Panc1 (cell line): ENCODE measurements around the gene ETF1. TPM values are rescaled to one million over a fixed set of nuclear protein-coding genes. Genes with fewer than 3 reads are reported as not detected.

Experiments used
- ATAC-seq: fragments of 200-7000 bp; cut with Tn5 transposase; 2 replicates; pipeline ENCODE4 v1.9.1; 2020; ENCODE audit warnings: mild to moderate bottlenecking, moderate library complexity
- BruUV-seq: library from RNA; stranded (reverse); fragments of 400-500 nt; replicated peaks from 2 replicates; lab custom pipeline; 2021; lab: Mats Ljungman, UMichigan
- CTCF ChIA-PET: fragments of 300-600 bp; sonication (Branson Sonifier 250); formaldehyde crosslinking; loops from one replicate; lab custom pipeline; 2022; ENCODE audit warnings: antibody characterized with exemption; lab: Charles Lee
- POLR2A ChIA-PET: fragments of 300-600 bp; sonication (Branson Sonifier 250); formaldehyde crosslinking; loops from one replicate; lab custom pipeline; 2022; ENCODE audit warnings: antibody characterized with exemption; lab: Charles Lee
- DNase-seq: peaks from one replicate; pipeline ENCODE4 v3.0.0-alpha.2; 2010; ENCODE audit warnings: low read depth, low spot score
- H3K27ac ChIP-seq: 2 replicates; pipeline ENCODE4 v1.5.1; 2011; ENCODE audit warnings: mild to moderate bottlenecking, low read length, inconsistent platforms
- H3K27me3 ChIP-seq: fragments of 200-500 bp; sonication (Bioruptor generic); 2 replicates; pipeline ENCODE4 v1.6.0; 2014; ENCODE audit warnings: low read length, inconsistent platforms; ENCODE audit not compliant: control insufficient read depth, insufficient read depth
- H3K36me3 ChIP-seq: fragments of 200-500 bp; sonication (Bioruptor generic); 2 replicates; pipeline ENCODE4 v1.5.1; 2014; ENCODE audit warnings: inconsistent platforms, mild to moderate bottlenecking, low read length, moderate library complexity; ENCODE audit not compliant: control insufficient read depth, insufficient read depth
- H3K4me1 ChIP-seq: 2 replicates; pipeline ENCODE4 v1.5.1; 2011; ENCODE audit warnings: inconsistent platforms, mild to moderate bottlenecking, low read length, moderate library complexity; ENCODE audit not compliant: control insufficient read depth, insufficient read depth
- H3K4me3 ChIP-seq, 2 experiments: 2 replicates each; pipeline ENCODE4 v1.5.1; 2011 to 2012; ENCODE audit warnings: low read depth in 2 of 2, low read length in 2 of 2, mild to moderate bottlenecking in 2 of 2, inconsistent platforms in 1 of 2, moderate library complexity in 1 of 2
- H3K9me3 ChIP-seq: fragments of 200-500 bp; sonication (Bioruptor generic); 2 replicates; pipeline ENCODE4 v1.5.1; 2014; ENCODE audit warnings: low read depth, mild to moderate bottlenecking, inconsistent platforms, low read length, moderate library complexity; ENCODE audit not compliant: control insufficient read depth, insufficient read depth
- POLR2AphosphoS5 ChIP-seq: IDR thresholded peaks from 2 replicates; pipeline ENCODE4 v1.6.1; 2012; ENCODE audit warnings: mild to moderate bottlenecking, low read depth, low read length, moderate library complexity
- SIN3A ChIP-seq: IDR thresholded peaks from 2 replicates; pipeline ENCODE4 v1.6.1; 2012; ENCODE audit warnings: low read depth, mild to moderate bottlenecking, low read length, moderate library complexity, borderline replicate concordance; ENCODE audit not compliant: insufficient read depth
- TCF7L2 ChIP-seq: IDR thresholded peaks from 2 replicates; pipeline ENCODE4 v1.6.1; 2011; ENCODE audit warnings: mild to moderate bottlenecking, low read depth, low read length, inconsistent platforms
- in situ Hi-C: cut with HindIII; loops from 2 replicates; pipeline ENCODE4 v1.10.0; 2016; ENCODE audit warnings: low sequenced_read_pairs, low pct_unique_long_range_greater_than_20kb
- intact Hi-C: fragments of 100-400 bp; cut with micrococcal nuclease; formaldehyde crosslinking; loops from one replicate; pipeline ENCODE4 v1.10.0; 2022; ENCODE audit not compliant: unreplicated experiment
- total RNA-seq: library from RNA; stranded (reverse); gene quantifications from one replicate; pipeline ENCODE4 v1.2.1, GENCODE V29; 2021; ENCODE audit not compliant: unreplicated experiment
- TF ChIP-seq, protein P1 (sequence below): fragments of 450-650 bp; IDR thresholded peaks from 2 replicates; pipeline ENCODE4 v1.5.1; 2017; ENCODE audit warnings: mild to moderate bottlenecking
- TF ChIP-seq, protein P2 (sequence below), 2 experiments: IDR thresholded peaks; 2 replicates each; pipeline ENCODE4 v1.6.1; 2011 to 2012; ENCODE audit warnings: low read depth in 2 of 2, control low read depth in 1 of 2, low read length in 1 of 2, mild to moderate bottlenecking in 1 of 2, moderate library complexity in 1 of 2; ENCODE audit not compliant: insufficient read depth in 1 of 2

ETF1 gene
- total RNA-seq, 1 experiment from 2014 or later = 168 TPM

DNA sequence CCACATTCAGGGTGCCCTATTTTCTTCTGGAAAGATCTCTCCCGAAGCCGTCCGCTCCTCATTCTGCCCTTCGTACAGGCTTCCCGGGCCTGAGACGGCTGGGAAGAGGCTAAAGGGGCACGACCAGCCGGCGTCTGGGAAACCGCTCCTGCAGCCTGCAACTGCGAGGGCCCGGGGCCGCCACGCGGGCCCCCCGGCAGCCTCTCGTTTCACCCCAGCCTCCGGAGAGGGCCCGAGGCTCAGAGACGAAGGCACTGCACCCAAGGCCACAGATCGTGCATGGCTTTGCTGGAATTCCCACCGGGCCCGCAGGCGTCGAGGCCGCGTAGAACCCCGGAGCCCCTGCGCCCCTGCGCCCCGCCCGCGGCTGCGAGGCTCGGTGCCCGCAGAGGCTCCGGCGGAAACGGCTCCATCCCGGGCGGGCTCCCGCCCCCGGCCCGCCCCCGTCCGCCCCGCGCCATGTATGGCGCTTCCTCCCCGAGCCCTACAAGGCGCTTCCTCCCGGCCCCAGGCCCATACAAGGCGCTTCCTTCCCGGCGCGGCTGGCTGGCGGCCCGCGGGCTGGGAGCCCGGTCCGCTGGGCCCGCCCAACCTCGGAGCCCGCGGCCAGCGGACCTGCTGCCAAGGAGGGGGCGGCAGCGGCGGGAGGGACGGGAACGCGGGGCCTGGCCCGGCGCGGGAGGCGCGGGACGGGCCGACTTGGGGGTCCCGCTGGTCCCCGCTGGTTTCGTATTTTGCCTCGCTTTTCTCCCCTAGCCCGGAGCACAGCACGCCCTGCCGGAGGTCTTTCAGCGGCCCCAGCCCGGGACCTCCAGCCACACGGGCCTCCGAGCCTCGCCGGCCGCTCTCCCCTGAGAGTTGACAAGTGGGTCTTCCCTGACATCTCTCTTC, 51.1 kb downstream of the ETF1 start:
- BruUV-seq = no TSS peak
- Histone ChIP-seq H3K9me3 (no peaks in the 10 kb centered on the region), H3K36me3 (no peaks in the 10 kb centered on the region), H3K27ac (0 out of 2 replicates have a peak overlapping the region, but pooled peaks have one; percentile 36), H3K4me3 (peak overlapping the region; percentile 45 to 65), H3K27me3 (no peaks in the 10 kb centered on the region), H3K4me1 (peaks cover 4% of the 10 kb centered on the region; the same call in 1 of the 2 replicates)
- CTCF ChIA-PET = interaction anchor here (1.5 kb wide), 1 partner anchor 12 kb away, joined by 7 read pairs; no protein-coding TSS in a partner anchor
- DNase-seq (peak; percentile 18), ATAC-seq (peak; percentile 96)
- intact Hi-C loops (no loop called here), in situ Hi-C loops (no loop called here)
- TF ChIP-seq SIN3A = no peak
- no peak for TF ChIP-seq TCF7L2
- TF ChIP-seq POLR2AphosphoS5 = no peak
- TF ChIP-seq, protein P1, sequence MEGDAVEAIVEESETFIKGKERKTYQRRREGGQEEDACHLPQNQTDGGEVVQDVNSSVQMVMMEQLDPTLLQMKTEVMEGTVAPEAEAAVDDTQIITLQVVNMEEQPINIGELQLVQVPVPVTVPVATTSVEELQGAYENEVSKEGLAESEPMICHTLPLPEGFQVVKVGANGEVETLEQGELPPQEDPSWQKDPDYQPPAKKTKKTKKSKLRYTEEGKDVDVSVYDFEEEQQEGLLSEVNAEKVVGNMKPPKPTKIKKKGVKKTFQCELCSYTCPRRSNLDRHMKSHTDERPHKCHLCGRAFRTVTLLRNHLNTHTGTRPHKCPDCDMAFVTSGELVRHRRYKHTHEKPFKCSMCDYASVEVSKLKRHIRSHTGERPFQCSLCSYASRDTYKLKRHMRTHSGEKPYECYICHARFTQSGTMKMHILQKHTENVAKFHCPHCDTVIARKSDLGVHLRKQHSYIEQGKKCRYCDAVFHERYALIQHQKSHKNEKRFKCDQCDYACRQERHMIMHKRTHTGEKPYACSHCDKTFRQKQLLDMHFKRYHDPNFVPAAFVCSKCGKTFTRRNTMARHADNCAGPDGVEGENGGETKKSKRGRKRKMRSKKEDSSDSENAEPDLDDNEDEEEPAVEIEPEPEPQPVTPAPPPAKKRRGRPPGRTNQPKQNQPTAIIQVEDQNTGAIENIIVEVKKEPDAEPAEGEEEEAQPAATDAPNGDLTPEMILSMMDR = no peak
- TF ChIP-seq, protein P2, sequence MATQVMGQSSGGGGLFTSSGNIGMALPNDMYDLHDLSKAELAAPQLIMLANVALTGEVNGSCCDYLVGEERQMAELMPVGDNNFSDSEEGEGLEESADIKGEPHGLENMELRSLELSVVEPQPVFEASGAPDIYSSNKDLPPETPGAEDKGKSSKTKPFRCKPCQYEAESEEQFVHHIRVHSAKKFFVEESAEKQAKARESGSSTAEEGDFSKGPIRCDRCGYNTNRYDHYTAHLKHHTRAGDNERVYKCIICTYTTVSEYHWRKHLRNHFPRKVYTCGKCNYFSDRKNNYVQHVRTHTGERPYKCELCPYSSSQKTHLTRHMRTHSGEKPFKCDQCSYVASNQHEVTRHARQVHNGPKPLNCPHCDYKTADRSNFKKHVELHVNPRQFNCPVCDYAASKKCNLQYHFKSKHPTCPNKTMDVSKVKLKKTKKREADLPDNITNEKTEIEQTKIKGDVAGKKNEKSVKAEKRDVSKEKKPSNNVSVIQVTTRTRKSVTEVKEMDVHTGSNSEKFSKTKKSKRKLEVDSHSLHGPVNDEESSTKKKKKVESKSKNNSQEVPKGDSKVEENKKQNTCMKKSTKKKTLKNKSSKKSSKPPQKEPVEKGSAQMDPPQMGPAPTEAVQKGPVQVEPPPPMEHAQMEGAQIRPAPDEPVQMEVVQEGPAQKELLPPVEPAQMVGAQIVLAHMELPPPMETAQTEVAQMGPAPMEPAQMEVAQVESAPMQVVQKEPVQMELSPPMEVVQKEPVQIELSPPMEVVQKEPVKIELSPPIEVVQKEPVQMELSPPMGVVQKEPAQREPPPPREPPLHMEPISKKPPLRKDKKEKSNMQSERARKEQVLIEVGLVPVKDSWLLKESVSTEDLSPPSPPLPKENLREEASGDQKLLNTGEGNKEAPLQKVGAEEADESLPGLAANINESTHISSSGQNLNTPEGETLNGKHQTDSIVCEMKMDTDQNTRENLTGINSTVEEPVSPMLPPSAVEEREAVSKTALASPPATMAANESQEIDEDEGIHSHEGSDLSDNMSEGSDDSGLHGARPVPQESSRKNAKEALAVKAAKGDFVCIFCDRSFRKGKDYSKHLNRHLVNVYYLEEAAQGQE (IDR thresholded peaks at IDR 0.05; ENCODE audit: insufficient read depth in 1 of 2, low read depth in 2 of 2, low read length in 1 of 2) = no peak
- POLR2A ChIA-PET = interaction anchor here (0.6 kb wide), 1 partner anchor 50 kb away, joined by 4 read pairs; no protein-coding TSS in a partner anchor

DNA sequence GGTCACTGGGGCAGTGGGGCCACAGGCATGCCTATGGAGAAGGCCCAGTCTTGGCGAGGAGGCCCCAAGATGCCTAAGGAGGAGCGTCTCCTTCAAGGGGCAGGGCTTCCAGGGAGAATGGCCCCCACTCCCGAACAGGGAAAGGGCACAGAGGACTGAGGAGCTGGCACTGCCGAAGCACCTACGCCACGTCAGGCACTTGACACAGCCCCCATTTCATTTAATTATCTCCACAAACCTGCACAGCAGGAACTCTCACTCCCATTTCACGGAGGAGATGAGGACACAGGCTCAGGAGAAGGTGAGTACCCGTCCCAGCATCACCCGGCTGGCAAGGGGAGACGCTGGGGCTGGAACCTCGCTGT, 51.8 kb downstream of the ETF1 start:
- in situ Hi-C loops (no loop called here), intact Hi-C loops (no loop called here)
- ATAC-seq = no peak
- no peak overlapping the region for H3K27ac ChIP-seq
- H3K27me3 ChIP-seq = no peaks in the 10 kb centered on the region
- BruUV-seq = no TSS peak
- CTCF ChIA-PET = no interaction called here
- no peaks in the 10 kb centered on the region for H3K9me3 ChIP-seq
- no peaks in the 10 kb centered on the region for H3K36me3 ChIP-seq
- POLR2A ChIA-PET = no interaction called here
- no peak for DNase-seq
- TF ChIP-seq, protein P1 = no peak
- TF ChIP-seq SIN3A (no peak), POLR2AphosphoS5 (no peak), TCF7L2 (no peak)
- TF ChIP-seq, protein P2 (IDR thresholded peaks at IDR 0.05; ENCODE audit: insufficient read depth in 1 of 2, low read depth in 2 of 2, low read length in 1 of 2) = no peak
- H3K4me1 ChIP-seq = peaks cover 4% of the 10 kb centered on the region; the same call in 1 of the 2 replicates
- peak overlapping the region; percentile 45 to 65 for H3K4me3 ChIP-seq
